Measurements from ENCODE around the gene PGA4.
"Not testable (repeated sequence)": the region's sequence is repeated elsewhere in the genome, so short reads cannot be mapped to it uniquely, and the experiment has no call there.

Gene PGA4

DNA sequence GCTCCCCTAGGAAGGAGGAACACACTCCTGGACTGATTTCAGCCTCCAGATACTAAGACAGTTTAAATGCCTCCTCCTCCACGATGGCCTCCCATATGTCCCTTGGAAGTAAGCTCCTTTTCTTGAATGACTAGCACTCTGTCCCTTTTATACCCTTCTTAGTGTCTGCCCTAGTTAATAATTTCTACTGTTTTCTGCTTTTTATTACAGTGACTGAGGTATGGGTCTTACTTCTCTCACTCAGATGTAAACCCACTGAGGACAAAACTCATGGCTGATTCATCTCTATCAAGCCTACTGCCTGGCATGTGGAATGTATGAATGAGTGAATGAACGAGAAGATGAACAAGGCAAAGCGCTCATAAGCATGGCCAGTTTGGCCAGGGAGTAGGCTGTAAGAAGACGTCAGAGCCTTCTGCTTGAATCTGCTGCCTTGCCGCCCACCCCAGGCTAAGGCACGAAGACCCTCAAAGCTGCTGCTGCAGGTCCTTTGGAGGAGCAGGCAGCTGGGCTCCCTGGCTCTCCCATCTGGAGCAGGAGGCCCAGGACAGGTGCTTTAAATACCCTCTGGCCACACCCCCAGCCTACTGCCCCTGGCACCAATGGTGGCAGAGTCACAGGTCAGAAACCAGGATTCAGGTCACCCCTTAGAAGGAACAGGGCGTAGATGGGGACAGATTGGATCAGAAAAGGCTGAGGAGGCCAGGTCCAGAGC, 27.0 kb upstream of the PGA4 start:
- DNase-seq = no peak
- no peaks in the 10 kb centered on the region for H3K4me1 Mint-ChIP-seq (ENCODE audit: low read depth)
- H3K27me3 Mint-ChIP-seq = peaks cover 12% of the 10 kb centered on the region
- no peak overlapping the region for H3K4me3 Mint-ChIP-seq
- no peaks in the 10 kb centered on the region for H3K9me3 Mint-ChIP-seq
- no peaks in the 10 kb centered on the region for H3K36me3 Mint-ChIP-seq (ENCODE audit: low read depth)
- no peak overlapping the region for H3K27ac Mint-ChIP-seq

DNA sequence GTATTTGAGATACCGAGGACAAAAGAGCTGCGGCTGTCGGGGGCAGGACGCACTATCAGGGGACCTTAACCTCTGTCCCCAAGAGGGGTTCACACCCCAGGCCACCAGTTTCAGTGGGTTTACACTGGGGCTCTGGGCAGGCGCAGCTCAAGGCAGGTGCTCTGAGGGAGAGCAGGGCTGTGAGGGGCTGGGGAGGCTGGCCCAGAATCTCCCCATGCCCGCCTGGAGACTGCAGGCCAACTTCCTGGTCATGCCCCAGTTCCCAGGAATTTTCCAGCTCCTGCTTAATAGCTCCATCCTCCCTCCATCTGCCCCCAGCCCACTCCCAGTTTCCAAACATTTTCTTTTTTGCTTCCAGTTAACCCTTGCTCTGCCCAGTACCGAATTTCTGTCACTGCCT, 26.4 kb upstream of the PGA4 start:
- Mint-ChIP-seq H3K9me3 (no peaks in the 10 kb centered on the region), H3K27ac (no peak overlapping the region), H3K36me3 (ENCODE audit: low read depth) (no peaks in the 10 kb centered on the region), H3K4me1 (ENCODE audit: low read depth) (no peaks in the 10 kb centered on the region), H3K4me3 (no peak overlapping the region), H3K27me3 (peaks cover 14% of the 10 kb centered on the region)
- DNase-seq = no peak

DNA sequence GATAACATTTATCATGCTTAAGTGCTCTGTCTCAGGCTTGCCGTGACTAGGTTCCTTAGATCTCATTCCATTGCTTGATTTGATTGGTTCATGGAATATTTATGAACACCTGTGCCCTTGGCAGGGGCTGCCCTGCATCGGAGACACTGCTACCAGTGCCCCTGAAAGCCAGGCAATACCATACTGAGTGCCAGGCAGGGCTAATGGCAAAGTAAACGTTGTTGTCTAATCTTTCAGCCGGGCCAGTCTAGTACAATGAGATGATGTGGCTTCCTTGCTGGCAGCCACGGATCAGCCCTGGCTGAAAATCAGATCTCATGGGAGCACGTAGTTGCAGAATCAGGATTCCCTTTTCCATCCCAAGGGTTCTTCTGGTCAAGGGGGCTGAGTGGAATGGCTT, 23.8 kb upstream of the PGA4 start:
- no peaks in the 10 kb centered on the region for H3K9me3 Mint-ChIP-seq
- no peaks in the 10 kb centered on the region for H3K4me1 Mint-ChIP-seq (ENCODE audit: low read depth)
- DNase-seq = no peak
- no peak overlapping the region for H3K4me3 Mint-ChIP-seq
- H3K27me3 Mint-ChIP-seq = peaks cover 26% of the 10 kb centered on the region
- H3K36me3 Mint-ChIP-seq (ENCODE audit: low read depth) = no peaks in the 10 kb centered on the region
- no peak overlapping the region for H3K27ac Mint-ChIP-seq

DNA sequence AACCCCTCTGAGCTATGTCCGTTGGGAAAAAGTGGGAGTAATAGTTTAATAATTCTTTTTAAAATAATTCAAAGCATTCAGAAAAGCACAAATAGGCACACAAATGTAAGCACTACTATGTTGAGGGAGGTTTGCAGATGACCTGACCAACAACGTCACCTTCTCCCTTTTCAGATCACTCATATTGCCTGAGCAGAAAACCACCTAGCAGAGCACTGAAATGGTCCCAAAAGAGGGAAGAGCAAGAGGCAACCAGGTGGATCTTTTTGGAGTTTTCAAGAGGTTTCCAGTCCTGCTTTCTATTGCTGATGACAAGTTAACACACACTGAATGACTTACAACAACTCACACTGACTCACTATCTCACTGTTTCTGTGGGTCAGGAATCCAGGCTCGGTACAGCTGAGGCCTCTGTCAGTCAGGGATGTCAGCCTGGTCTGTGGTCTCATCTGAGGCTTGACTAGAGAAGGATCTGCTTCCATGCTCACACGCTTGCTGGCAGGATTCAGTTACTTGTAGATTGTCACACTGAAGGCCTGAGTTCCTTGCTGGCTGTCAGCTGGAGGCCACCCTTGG, 23.1 kb upstream of the PGA4 start:
- no peak for DNase-seq
- H3K27me3 Mint-ChIP-seq = peaks cover 21% of the 10 kb centered on the region
- no peaks in the 10 kb centered on the region for H3K36me3 Mint-ChIP-seq (ENCODE audit: low read depth)
- no peaks in the 10 kb centered on the region for H3K9me3 Mint-ChIP-seq
- H3K27ac Mint-ChIP-seq = no peak overlapping the region
- no peaks in the 10 kb centered on the region for H3K4me1 Mint-ChIP-seq (ENCODE audit: low read depth)
- H3K4me3 Mint-ChIP-seq = no peak overlapping the region

DNA sequence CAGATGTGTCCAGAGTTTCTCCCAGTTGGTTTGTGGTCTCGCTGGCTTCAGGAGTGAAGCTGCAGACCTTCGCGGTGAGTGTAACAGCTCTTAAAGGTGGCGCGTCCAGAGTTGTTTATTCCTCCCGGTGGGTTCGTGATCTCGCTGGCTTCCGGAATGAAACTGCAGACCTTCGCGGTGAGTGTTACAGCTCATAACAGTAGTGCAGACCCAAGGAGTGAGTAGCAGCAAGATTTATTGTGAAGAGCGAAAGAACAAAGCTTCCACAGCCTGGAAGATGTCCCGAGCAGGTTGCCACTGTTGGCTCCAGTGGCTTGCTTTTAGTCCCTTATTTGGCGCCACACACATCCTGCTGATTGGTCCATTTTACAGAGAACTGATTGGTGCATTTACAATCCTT, 20.7 kb upstream of the PGA4 start:
- Mint-ChIP-seq H3K27me3 (peaks cover 23% of the 10 kb centered on the region), H3K4me3 (no peak overlapping the region), H3K27ac (no peak overlapping the region), H3K4me1 (ENCODE audit: low read depth) (no peaks in the 10 kb centered on the region), H3K9me3 (no peaks in the 10 kb centered on the region), H3K36me3 (ENCODE audit: low read depth) (no peaks in the 10 kb centered on the region)
- no peak for DNase-seq

DNA sequence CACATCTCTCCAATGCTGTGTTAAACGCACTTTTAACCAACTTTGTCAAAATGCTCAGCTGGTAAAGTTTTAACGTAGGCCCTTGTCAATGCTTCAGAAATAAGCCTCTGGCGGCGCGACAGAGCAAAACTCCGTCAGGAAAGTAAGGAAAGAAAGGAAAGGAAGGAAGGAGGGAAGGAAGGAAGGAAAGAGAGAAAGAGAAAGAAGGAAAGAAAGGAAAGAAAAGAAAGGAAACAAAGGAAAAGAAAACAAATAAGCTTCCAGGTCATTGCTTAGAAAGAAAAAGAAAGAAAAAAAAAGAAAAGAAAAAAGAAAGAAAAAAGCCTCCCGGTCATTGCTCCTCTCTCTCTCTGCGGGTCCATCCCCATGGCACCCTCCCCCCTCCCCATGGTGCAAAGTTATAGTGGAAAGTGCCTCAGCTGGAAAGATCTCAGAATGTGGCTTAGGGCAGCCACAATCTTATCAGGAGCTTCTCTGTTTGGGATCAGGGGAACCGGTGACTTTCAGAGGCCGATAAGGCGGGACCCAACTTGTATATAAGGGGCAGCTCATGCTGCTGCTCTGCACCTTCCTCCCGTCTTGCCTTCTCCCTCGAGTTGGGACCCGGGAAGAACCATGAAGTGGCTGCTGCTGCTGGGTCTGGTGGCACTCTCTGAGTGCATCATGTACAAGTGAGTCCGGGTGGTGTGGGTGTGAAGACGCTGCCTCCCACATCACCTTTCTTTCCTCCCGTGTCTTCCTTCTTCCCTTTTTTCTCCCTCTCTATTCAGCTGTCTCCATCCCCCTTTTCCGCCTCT, 19.0 kb upstream of the PGA4 start, which contains the start of gene PGA3:
PGA3 (plus strand) TSS at position 566 of the 797 bp plus-strand sequence; CDS start at position 616, 50 bp downstream.
- not testable (repeated sequence) for DNase-seq; H3K4me3 Mint-ChIP-seq; H3K36me3 Mint-ChIP-seq (ENCODE audit: low read depth); H3K4me1 Mint-ChIP-seq (ENCODE audit: low read depth); H3K9me3 Mint-ChIP-seq; H3K27ac Mint-ChIP-seq
- peaks cover 23% of the 10 kb centered on the region for H3K27me3 Mint-ChIP-seq

DNA sequence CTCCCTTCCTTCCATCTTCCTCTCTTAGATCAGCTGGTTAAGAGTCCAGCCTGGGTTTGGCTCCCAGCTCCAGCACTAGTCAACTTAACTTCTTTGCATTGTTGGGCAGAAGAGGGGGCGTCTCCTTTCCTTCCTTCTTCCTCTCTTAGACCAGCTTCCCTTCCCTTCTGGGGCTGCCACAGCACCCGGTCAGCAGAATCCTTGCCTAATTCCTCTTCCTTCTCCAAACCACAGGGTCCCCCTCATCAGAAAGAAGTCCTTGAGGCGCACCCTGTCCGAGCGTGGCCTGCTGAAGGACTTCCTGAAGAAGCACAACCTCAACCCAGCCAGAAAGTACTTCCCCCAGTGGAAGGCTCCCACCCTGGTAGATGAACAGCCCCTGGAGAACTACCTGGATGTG, 18.3 kb upstream of the PGA4 start:
- H3K27me3 Mint-ChIP-seq = peaks cover 23% of the 10 kb centered on the region
- not testable (repeated sequence) for H3K27ac Mint-ChIP-seq; H3K9me3 Mint-ChIP-seq; DNase-seq; H3K36me3 Mint-ChIP-seq (ENCODE audit: low read depth); H3K4me1 Mint-ChIP-seq (ENCODE audit: low read depth); H3K4me3 Mint-ChIP-seq

DNA sequence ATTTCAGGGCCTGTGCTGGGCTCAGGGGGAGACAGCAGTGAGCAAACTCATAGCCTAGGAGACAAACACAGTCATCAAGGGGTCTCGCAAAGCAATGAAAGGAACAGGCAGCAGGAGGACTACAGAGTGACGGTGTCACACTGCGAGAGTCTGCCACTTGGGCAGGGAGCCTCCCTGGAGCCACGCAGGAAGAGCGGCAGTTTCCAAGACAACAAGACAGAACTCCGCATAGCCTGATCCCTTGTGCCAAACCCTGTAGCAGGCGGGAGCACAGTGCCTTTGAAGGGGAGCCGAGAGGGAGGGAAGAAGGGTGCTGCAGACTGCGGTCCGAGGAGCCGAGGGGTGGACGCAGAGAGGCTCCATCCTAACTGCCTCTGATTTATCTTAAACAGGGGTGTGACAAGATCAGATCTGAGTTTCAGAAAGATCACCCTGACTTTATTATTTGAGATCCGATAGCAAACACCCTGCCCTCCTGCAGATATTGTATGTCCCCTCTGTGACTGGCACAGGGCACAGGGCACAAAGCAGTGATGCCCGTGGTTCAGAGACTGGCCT, 17.6 kb upstream of the PGA4 start:
- H3K4me3 Mint-ChIP-seq; DNase-seq; H3K9me3 Mint-ChIP-seq; H3K36me3 Mint-ChIP-seq (ENCODE audit: low read depth); H3K27ac Mint-ChIP-seq; H3K4me1 Mint-ChIP-seq (ENCODE audit: low read depth): not testable (repeated sequence)
- peaks cover 23% of the 10 kb centered on the region for H3K27me3 Mint-ChIP-seq

DNA sequence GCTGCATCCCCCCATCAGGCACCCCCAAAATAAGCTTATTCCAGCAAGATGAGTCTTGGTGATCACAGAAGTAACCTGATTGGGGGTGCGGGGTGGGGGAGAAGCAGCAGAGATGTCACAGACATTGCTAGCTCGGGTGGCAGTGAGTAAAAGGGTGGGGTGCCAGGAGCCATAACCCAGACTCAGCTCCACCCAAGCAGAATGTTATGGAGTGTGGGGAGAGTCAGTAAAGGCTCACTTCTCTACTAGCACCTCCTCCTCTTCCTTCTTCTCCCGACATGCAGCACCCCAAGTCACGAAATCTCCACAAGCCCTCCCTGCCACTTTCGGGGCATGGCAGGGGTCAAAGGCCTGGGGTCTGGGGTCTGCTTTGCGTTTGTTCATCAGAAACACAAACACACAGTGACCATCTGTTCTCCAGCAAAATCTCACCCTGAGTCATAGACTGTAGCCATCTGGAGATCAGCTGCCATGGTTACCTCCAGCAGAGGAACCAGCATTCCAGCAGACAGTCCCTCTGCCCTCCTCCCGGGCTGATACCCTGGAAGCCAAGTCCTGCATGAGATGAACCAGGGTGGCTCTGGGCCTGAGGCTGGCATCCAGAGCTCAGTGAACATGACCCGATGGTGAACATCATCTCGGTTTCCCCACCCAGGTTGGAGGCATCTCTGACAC, 14.4 kb upstream of the PGA4 start:
- not testable (repeated sequence) for H3K4me1 Mint-ChIP-seq (ENCODE audit: low read depth); DNase-seq; H3K4me3 Mint-ChIP-seq; H3K27me3 Mint-ChIP-seq; H3K36me3 Mint-ChIP-seq (ENCODE audit: low read depth); H3K27ac Mint-ChIP-seq; H3K9me3 Mint-ChIP-seq

DNA sequence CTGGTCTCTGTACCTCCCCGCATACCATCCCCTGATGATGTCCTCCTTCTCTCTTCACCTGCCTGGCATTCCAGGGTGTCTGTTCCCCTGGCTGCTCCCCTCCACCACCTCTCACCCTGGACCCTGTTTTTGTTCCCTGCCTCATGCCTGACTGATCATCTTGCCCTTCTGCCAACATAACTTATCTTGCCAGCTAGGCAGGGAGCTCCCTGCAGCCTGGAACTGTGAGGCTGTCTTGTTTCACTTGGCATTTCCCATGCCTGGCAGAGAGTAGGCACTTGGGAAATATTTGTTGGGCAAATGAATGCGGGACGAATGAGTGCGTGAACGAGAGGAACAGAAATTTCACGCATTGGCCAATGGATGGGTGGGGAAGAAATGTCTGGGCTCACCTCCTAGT, 11.5 kb upstream of the PGA4 start:
- H3K4me1 Mint-ChIP-seq (ENCODE audit: low read depth); H3K27ac Mint-ChIP-seq; H3K4me3 Mint-ChIP-seq; H3K36me3 Mint-ChIP-seq (ENCODE audit: low read depth); DNase-seq; H3K9me3 Mint-ChIP-seq; H3K27me3 Mint-ChIP-seq: not testable (repeated sequence)

DNA sequence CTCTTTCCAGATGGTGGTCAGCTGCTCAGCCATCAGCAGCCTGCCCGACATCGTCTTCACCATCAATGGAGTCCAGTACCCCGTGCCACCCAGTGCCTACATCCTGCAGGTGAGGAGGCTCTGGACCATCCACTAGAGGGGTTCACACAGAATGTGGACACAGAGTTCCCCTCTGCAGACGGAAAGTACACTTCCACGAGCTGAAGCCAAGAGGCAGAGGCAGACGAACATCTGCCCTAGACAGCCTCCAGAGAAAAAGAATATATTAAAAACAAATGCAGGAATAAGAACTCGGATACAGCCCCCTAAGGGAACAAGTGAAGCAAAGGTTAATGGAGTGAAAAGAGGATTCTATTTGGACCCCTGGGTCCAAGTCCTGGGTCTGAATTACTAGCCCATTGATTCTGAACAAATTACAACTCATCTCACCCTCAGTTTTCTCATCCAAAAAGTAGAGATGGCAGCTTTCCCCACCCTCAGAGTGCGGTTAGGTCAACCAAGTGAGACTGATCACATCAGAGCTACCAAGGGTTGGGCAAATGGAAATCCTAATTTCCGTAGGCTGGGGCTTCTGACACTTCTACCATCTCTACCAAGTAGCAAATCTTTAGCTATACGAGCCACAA, 10.7 kb upstream of the PGA4 start:
- not testable (repeated sequence) for H3K27me3 Mint-ChIP-seq; H3K4me3 Mint-ChIP-seq; DNase-seq; H3K36me3 Mint-ChIP-seq (ENCODE audit: low read depth); H3K4me1 Mint-ChIP-seq (ENCODE audit: low read depth); H3K27ac Mint-ChIP-seq; H3K9me3 Mint-ChIP-seq

DNA sequence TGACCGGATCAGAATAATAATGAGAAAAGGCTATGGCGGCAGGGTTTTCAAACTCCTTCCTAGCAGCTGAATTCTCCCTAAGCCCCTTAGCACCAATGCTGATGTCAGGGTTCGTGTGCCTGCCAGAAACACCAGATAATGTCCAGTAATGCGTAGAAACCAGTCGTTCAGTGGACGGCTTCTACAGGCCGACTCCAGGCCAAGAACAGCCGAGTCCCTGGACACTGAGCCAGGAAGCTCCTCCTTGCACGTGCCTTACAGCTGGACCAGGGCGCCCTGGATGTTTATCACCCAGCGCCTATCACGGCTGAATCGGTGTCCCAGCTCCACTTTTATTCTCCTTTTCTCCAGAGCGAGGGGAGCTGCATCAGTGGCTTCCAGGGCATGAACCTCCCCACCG, 9.9 kb upstream of the PGA4 start:
- not testable (repeated sequence) for DNase-seq; H3K4me3 Mint-ChIP-seq; H3K4me1 Mint-ChIP-seq (ENCODE audit: low read depth); H3K9me3 Mint-ChIP-seq; H3K27ac Mint-ChIP-seq; H3K36me3 Mint-ChIP-seq (ENCODE audit: low read depth); H3K27me3 Mint-ChIP-seq

DNA sequence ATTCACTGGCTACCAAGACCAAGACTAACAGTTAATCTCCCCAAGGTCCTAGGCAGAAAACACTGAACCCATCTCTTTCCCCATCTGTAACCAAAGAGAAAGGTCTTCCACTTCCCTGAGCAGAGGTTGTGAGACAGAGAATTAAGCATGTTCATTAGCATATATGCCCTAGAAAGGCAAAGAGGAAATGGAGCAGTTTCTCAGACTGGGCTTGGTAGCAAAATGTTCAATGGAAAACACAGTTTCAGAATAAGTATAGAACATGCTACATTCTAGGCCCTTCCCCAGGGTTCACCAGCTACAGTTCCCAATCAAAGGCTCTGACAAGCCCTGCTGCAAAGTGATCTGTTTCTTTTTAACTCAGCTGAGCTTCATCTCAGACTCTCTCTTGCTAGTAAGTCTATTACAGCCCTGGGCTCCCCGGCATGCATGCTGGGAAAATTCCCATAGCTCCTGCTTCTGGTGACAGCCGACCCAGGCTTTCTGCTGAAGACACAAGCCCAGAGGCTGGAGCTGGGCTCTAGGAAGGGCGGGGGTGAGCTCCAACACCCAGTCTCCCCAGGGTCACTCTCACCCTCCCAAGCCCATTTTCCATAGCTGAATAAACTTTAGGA, 8.3 kb upstream of the PGA4 start:
- DNase-seq; H3K27me3 Mint-ChIP-seq; H3K36me3 Mint-ChIP-seq (ENCODE audit: low read depth); H3K9me3 Mint-ChIP-seq; H3K4me3 Mint-ChIP-seq; H3K4me1 Mint-ChIP-seq (ENCODE audit: low read depth); H3K27ac Mint-ChIP-seq: not testable (repeated sequence)

DNA sequence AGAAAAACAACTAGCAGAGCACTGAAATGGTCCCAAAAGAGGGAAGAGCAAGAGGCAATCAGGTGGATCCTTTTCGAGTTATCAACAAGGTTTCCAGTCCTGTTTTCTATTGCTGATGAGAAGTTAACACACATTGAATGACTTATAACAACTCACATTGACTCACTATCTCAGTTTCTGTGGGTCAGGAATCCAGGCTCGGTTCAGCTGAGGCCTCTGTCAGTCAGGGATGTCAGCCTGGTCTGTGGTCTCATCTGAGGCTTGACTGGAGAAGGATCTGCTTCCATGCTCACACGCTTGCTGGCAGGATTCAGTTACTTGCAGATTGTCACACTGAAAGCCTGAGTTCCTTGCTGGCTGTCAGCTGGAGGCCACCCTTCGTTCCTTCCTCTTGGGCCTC, 3.8 kb upstream of the PGA4 start:
- not testable (repeated sequence) for H3K9me3 Mint-ChIP-seq; H3K27ac Mint-ChIP-seq; H3K27me3 Mint-ChIP-seq; DNase-seq; H3K36me3 Mint-ChIP-seq (ENCODE audit: low read depth); H3K4me3 Mint-ChIP-seq; H3K4me1 Mint-ChIP-seq (ENCODE audit: low read depth)

Data from activated T-cell treated with anti-CD3 and anti-CD28 coated beads, Interleukin-2, amount 50 U/mL, for 24 hours (primary cell).